GM12878 (cell line): Measurements from ENCODE around the gene DAZAP2.

Experiments used
- CTCF ChIP-seq, 3 experiments: IDR thresholded peaks in 2 of 3; conservative IDR thresholded peaks in 1 of 3; 2 replicates each; pipeline ENCODE4 v1.5.1; 2011; ENCODE audit warnings: low read depth in 3 of 3, low read length in 3 of 3, mild to moderate bottlenecking in 3 of 3, control low read depth in 2 of 3, moderate library complexity in 2 of 3, inconsistent platforms in 1 of 3, mixed read lengths in 1 of 3; ENCODE audit not compliant: control insufficient read depth in 2 of 3, insufficient read depth in 1 of 3; ENCODE audit errors: extremely low read depth in 1 of 3
- IKZF1 ChIP-seq: fragments of 450-650 bp; conservative IDR thresholded peaks from 2 replicates; pipeline ENCODE4 v1.6.1; 2017; ENCODE audit warnings: antibody characterized with exemption, mild to moderate bottlenecking
- LARP7 ChIP-seq: fragments of 450-650 bp; IDR thresholded peaks from 2 replicates; pipeline ENCODE4 v1.6.1; 2017; ENCODE audit warnings: mild to moderate bottlenecking
- POLR2A ChIP-seq: IDR thresholded peaks from 2 replicates; pipeline ENCODE4 v1.6.1; 2011; ENCODE audit warnings: low read depth, mild to moderate bottlenecking, low read length
- POLR2AphosphoS5 ChIP-seq: IDR thresholded peaks from 2 replicates; pipeline ENCODE4 v1.6.1; 2011; ENCODE audit warnings: mild to moderate bottlenecking, low read length, inconsistent platforms
- REST ChIP-seq: IDR thresholded peaks from 2 replicates; pipeline ENCODE4 v1.6.1; 2012; ENCODE audit warnings: mild to moderate bottlenecking, low read depth, low read length
- SIN3A ChIP-seq: IDR thresholded peaks from 2 replicates; pipeline ENCODE4 v1.6.1; 2012; ENCODE audit warnings: low read depth, low read length, improper control_type of control experiment
- SUPT20H ChIP-seq: IDR thresholded peaks from 2 replicates; pipeline ENCODE4 v1.6.1; 2011; ENCODE audit warnings: low read depth, mild to moderate bottlenecking, low read length, moderate library complexity, borderline replicate concordance; ENCODE audit not compliant: control insufficient read depth
- TF ChIP-seq, protein P1 (sequence below): fragments of 450-650 bp; conservative IDR thresholded peaks from 2 replicates; pipeline ENCODE4 v1.6.1; 2017; ENCODE audit warnings: mild to moderate bottlenecking, moderate library complexity

GRCh38 chr12:51214895-51215294 is 23.7 kb upstream of the DAZAP2 start:
- no peak for TF ChIP-seq POLR2A
- TF ChIP-seq, protein P1, sequence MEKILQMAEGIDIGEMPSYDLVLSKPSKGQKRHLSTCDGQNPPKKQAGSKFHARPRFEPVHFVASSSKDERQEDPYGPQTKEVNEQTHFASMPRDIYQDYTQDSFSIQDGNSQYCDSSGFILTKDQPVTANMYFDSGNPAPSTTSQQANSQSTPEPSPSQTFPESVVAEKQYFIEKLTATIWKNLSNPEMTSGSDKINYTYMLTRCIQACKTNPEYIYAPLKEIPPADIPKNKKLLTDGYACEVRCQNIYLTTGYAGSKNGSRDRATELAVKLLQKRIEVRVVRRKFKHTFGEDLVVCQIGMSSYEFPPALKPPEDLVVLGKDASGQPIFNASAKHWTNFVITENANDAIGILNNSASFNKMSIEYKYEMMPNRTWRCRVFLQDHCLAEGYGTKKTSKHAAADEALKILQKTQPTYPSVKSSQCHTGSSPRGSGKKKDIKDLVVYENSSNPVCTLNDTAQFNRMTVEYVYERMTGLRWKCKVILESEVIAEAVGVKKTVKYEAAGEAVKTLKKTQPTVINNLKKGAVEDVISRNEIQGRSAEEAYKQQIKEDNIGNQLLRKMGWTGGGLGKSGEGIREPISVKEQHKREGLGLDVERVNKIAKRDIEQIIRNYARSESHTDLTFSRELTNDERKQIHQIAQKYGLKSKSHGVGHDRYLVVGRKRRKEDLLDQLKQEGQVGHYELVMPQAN: no peak
- TF ChIP-seq SIN3A: no peak
- no peak for TF ChIP-seq REST
- no peak for TF ChIP-seq CTCF (IDR thresholded peaks at IDR 0.05 in 2 of 3, conservative IDR thresholded peaks at IDR 0.05 in 1 of 3; ENCODE audit: control insufficient read depth in 2 of 3, extremely low read depth in 1 of 3, insufficient read depth in 1 of 3, low read depth in 3 of 3, low read length in 3 of 3)
- no peak for TF ChIP-seq LARP7
- TF ChIP-seq IKZF1: no peak
- no peak for TF ChIP-seq POLR2AphosphoS5
- no peak for TF ChIP-seq SUPT20H
